ENCODE results near the gene DCST1. TPM values are rescaled to one million over a fixed set of nuclear protein-coding genes. Genes with fewer than 3 reads are reported as not detected.

Gene DCST1
- polyA plus RNA-seq, 3 donors: 0.05 TPM; not detected in 2

DNA sequence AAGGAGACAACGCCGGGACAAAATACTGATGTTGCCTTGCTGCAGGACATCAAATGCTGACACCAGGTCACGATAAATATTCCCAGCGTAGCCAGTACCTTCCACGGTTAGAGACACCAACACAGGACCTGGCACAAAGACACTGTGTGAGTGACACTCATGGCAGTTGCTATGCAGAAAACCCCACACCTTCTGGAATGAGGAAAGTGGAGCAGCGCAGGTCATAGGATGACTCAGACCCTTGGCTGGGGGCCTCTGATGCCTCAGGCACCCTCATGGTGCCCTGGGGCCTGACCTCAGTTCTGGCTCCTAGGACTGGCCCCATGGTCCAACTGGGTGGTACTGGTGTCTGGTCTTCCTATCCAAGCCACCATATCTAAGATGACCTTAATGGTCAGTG lies 7.0 kb upstream of the DCST1 start:
- TF ChIP-seq, protein P1, sequence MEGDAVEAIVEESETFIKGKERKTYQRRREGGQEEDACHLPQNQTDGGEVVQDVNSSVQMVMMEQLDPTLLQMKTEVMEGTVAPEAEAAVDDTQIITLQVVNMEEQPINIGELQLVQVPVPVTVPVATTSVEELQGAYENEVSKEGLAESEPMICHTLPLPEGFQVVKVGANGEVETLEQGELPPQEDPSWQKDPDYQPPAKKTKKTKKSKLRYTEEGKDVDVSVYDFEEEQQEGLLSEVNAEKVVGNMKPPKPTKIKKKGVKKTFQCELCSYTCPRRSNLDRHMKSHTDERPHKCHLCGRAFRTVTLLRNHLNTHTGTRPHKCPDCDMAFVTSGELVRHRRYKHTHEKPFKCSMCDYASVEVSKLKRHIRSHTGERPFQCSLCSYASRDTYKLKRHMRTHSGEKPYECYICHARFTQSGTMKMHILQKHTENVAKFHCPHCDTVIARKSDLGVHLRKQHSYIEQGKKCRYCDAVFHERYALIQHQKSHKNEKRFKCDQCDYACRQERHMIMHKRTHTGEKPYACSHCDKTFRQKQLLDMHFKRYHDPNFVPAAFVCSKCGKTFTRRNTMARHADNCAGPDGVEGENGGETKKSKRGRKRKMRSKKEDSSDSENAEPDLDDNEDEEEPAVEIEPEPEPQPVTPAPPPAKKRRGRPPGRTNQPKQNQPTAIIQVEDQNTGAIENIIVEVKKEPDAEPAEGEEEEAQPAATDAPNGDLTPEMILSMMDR (IDR thresholded peaks at IDR 0.05): no peak
- Histone ChIP-seq H2AFZ (ENCODE audit: insufficient read depth, low read depth, low read length, poor library complexity, severe bottlenecking) (no peak overlapping the region), H3K27ac (ENCODE audit: low read depth in 1 of 2, low read length in 2 of 2) (no peak overlapping the region), H3K4me3 (replicated peaks in 1 of 3; ENCODE audit: low read depth in 2 of 3, low read length in 3 of 3) (no peak overlapping the region), H3K36me3 (replicated peaks in 1 of 2; ENCODE audit: control insufficient read depth in 1 of 2, insufficient read depth in 2 of 2, low read length in 2 of 2) (no peaks in the 10 kb centered on the region), H3K4me2 (replicated peaks; ENCODE audit: extremely low read depth, low read length, poor library complexity, severe bottlenecking) (no peak overlapping the region), H4K20me1 (ENCODE audit: insufficient read depth, low read length) (peaks cover 5% of the 10 kb centered on the region), H3K4me1 (ENCODE audit: control insufficient read depth in 1 of 2, insufficient read depth in 2 of 2, low read length in 2 of 2) (peaks cover 21 to 27% of the 10 kb centered on the region in 2 donors), H3K79me2 (ENCODE audit: insufficient read depth, low read length) (no peaks in the 10 kb centered on the region), H3K9ac (ENCODE audit: insufficient read depth, low read length, poor library complexity, severe bottlenecking) (no peak overlapping the region), H3K9me3 (replicated peaks in 1 of 2; ENCODE audit: control insufficient read depth in 1 of 2, insufficient read depth in 1 of 2, low read length in 2 of 2) (no peaks in the 10 kb centered on the region), H3K27me3 (ENCODE audit: control insufficient read depth in 2 of 2, insufficient read depth in 2 of 2, low read length in 2 of 2) (no peaks in the 10 kb centered on the region)
- Mint-ChIP-seq H3K27ac (no peak overlapping the region), H3K27me3 (ENCODE audit: low read depth in 3 of 3) (peaks cover 0 to 7% (median 2%) of the 10 kb centered on the region in 3 donors), H3K36me3 (peaks cover 3% of the 10 kb centered on the region in 2 donors), H3K9me3 (no peaks in the 10 kb centered on the region), H3K4me3 (no peak overlapping the region), H3K4me1 (peaks cover 36% of the 10 kb centered on the region)
- 94% methylated on average over 6 of the region's 6 CpGs for WGBS (ENCODE audit: insufficient coverage)
- peak in 1 of 3 donors; percentile 42 for DNase-seq
- intact Hi-C loops (cut with micrococcal nuclease): no loop called here

- no peaks in the 10 kb centered on the region for H3K79me2 ChIP-seq (ENCODE audit: insufficient read depth, low read length)
- no peak overlapping the region for H3K27ac ChIP-seq (ENCODE audit: low read depth in 1 of 2, low read length in 2 of 2)
- intact Hi-C loops (cut with micrococcal nuclease): no loop called here
- H3K9ac ChIP-seq (ENCODE audit: insufficient read depth, low read length, poor library complexity, severe bottlenecking): no peak overlapping the region
- H4K20me1 ChIP-seq (ENCODE audit: insufficient read depth, low read length): no peaks in the 10 kb centered on the region
- no peaks in the 10 kb centered on the region for H3K9me3 ChIP-seq (replicated peaks in 1 of 2; ENCODE audit: control insufficient read depth in 1 of 2, insufficient read depth in 1 of 2, low read length in 2 of 2)
- no peak overlapping the region for H2AFZ ChIP-seq (ENCODE audit: insufficient read depth, low read depth, low read length, poor library complexity, severe bottlenecking)
- Mint-ChIP-seq H3K4me1 (peaks cover 21% of the 10 kb centered on the region), H3K9me3 (peaks cover 0 to 1% (median 0%) of the 10 kb centered on the region in 7 donors), H3K4me3 (no peak overlapping the region), H3K27ac (peak overlapping the region in 2 of 7 donors; percentile 25 to 50), H3K36me3 (peaks cover 0 to 3% of the 10 kb centered on the region in 2 donors), H3K27me3 (ENCODE audit: low read depth in 3 of 3) (peaks cover 2 to 9% (median 3%) of the 10 kb centered on the region in 3 donors)
- no peaks in the 10 kb centered on the region for H3K36me3 ChIP-seq (replicated peaks in 1 of 2; ENCODE audit: control insufficient read depth in 1 of 2, insufficient read depth in 2 of 2, low read length in 2 of 2)
- H3K4me1 ChIP-seq (ENCODE audit: control insufficient read depth in 1 of 2, insufficient read depth in 2 of 2, low read length in 2 of 2): peaks cover 13 to 14% of the 10 kb centered on the region in 2 donors
- no peak overlapping the region for H3K4me3 ChIP-seq (replicated peaks in 1 of 3; ENCODE audit: low read depth in 2 of 3, low read length in 3 of 3)
- WGBS (ENCODE audit: insufficient coverage): 98% methylated on average over 11 of the region's 16 CpGs
- H3K27me3 ChIP-seq (ENCODE audit: control insufficient read depth in 2 of 2, insufficient read depth in 2 of 2, low read length in 2 of 2): no peaks in the 10 kb centered on the region
- TF ChIP-seq, protein P1 (IDR thresholded peaks at IDR 0.05): no peak
- H3K4me2 ChIP-seq (replicated peaks; ENCODE audit: extremely low read depth, low read length, poor library complexity, severe bottlenecking): no peak overlapping the region
- no peak for DNase-seq
Measured at GRCh38 chr1:155029513-155030242, 3.9 kb upstream of the DCST1 start.

All from CD14-positive monocyte (primary cell).